ENCODE data around the gene MGST2.

The MGST2 gene

GRCh38 chr4:139746431-139747171 lies 81.0 kb downstream of the MGST2 start:
- Histone ChIP-seq H3K4me3 (ENCODE audit: low read length) (no peak overlapping the region), H3K27me3 (ENCODE audit: control insufficient read depth, insufficient read depth, low read length) (no peaks in the 10 kb centered on the region), H3K9ac (ENCODE audit: low read length) (no peak overlapping the region), H3K36me3 (ENCODE audit: control insufficient read depth, low read depth, low read length) (no peaks in the 10 kb centered on the region), H3K4me1 (ENCODE audit: control insufficient read depth, low read depth, low read length) (peaks cover 3% of the 10 kb centered on the region), H3K9me3 (ENCODE audit: control insufficient read depth, low read depth, low read length) (no peaks in the 10 kb centered on the region), H3K27ac (ENCODE audit: low read length) (no peak overlapping the region)

DNA sequence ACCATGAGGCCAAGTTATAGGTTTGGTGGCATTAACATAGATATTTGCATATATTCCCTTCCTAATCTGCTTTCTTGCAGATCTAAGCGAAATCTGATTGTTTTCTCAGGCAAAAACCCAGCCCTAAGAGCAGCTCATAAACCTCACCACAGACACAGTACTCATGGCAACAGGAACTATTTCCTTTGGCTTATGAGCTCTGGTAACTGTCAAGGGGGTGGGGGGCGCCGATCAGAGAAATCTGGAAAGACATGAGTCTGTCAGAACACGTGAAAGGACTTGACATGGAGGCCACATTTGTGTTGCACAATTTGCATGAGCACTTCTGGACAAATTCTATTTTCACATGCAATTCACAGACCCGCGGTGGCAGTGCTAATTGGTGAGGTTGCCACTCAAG lies 83.7 kb downstream of the MGST2 start:
- Histone ChIP-seq H3K9ac (ENCODE audit: low read length) (no peak overlapping the region), H3K27ac (ENCODE audit: low read length) (no peak overlapping the region), H3K27me3 (ENCODE audit: control insufficient read depth, insufficient read depth, low read length) (no peaks in the 10 kb centered on the region), H3K36me3 (ENCODE audit: control insufficient read depth, low read depth, low read length) (no peaks in the 10 kb centered on the region), H3K4me3 (ENCODE audit: low read length) (no peak overlapping the region), H3K4me1 (ENCODE audit: control insufficient read depth, low read depth, low read length) (peaks cover 3% of the 10 kb centered on the region), H3K9me3 (ENCODE audit: control insufficient read depth, low read depth, low read length) (no peaks in the 10 kb centered on the region)

DNA sequence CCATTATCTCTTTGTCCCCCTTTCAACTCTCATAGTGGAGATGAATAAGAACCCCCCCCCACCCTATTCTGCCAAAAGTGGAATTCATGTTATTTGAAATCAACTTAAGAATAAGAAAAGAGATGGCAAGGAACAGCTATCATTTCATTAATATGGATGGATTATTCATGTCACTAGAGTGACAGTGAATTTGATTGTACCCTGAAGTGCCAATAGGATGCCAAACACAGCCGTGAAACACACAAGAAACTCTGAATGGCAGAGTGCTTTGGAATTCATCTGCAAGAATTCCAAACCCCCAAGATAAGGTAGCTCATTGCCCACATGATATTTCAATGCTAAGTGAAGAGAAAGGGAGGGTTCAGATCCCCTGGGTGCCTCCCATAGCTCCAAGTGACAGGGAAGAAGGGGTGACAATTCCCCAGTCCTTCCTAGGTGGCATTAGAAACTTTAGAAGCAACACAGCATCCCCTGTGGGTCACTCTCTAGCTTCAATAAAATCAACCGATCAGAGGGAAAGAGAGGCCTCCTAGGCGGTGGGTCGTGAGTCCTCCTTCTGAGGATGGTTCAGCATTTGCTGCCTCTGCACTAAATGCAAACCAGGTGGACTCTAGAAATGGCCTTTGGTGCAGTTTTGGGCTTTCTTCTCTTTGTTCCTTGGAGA lies 84.3 kb downstream of the MGST2 start:
- Histone ChIP-seq H3K27ac (ENCODE audit: low read length) (no peak overlapping the region), H3K4me3 (ENCODE audit: low read length) (no peak overlapping the region), H3K4me1 (ENCODE audit: control insufficient read depth, low read depth, low read length) (peaks cover 3% of the 10 kb centered on the region), H3K9ac (ENCODE audit: low read length) (no peak overlapping the region), H3K27me3 (ENCODE audit: control insufficient read depth, insufficient read depth, low read length) (no peaks in the 10 kb centered on the region), H3K9me3 (ENCODE audit: control insufficient read depth, low read depth, low read length) (no peaks in the 10 kb centered on the region), H3K36me3 (ENCODE audit: control insufficient read depth, low read depth, low read length) (no peaks in the 10 kb centered on the region)

DNA sequence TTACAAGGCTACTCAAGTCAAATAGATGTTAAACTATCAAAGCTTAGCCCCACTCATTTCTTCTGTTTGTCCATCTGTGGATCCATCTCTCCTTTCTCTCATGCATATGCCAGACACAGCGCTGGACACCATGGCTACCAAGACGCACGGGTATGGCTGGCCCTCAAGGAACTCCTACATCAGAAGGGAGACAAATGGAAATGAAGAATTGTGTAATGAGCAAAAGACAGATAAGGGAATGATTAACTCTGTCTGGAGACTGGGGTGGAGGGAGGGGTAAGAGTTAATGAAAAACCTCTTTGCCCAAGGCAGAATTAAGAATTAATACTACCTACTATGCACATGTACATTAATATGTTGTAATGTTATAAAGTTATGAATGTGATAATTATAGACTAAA lies 88.1 kb downstream of the MGST2 start:
- Histone ChIP-seq H3K27me3 (ENCODE audit: control insufficient read depth, insufficient read depth, low read length) (no peaks in the 10 kb centered on the region), H3K9me3 (ENCODE audit: control insufficient read depth, low read depth, low read length) (no peaks in the 10 kb centered on the region), H3K4me3 (ENCODE audit: low read length) (no peak overlapping the region), H3K9ac (ENCODE audit: low read length) (no peak overlapping the region), H3K4me1 (ENCODE audit: control insufficient read depth, low read depth, low read length) (no peaks in the 10 kb centered on the region), H3K36me3 (ENCODE audit: control insufficient read depth, low read depth, low read length) (no peaks in the 10 kb centered on the region), H3K27ac (ENCODE audit: low read length) (no peak overlapping the region)

Data from iPS-18a (cell line).